Upper lobe of left lung (tissue), 4 donors: ENCODE results near the gene MOSPD2.

Experiments
- POLR2A ChIP-seq, 4 donors: fragments of 450-650 bp; IDR thresholded peaks; one replicate each; pipeline ENCODE4 v1.5.1; 2016 to 2017; ENCODE audit warnings: antibody characterized with exemption in 4 of 4, mild to moderate bottlenecking in 2 of 4
- POLR2AphosphoS5 ChIP-seq, 2 donors: sonication (generic); formaldehyde crosslinking; IDR thresholded peaks; one replicate each; pipeline ENCODE4 v1.5.1; 2017; ENCODE audit warnings: antibody characterized with exemption in 2 of 2
- TF ChIP-seq, protein P1 (sequence below), 6 experiments: fragments of 450-650 bp in 4 of 6; fragments of 200-600 bp in 2 of 6; sonication (generic) in 2 of 6; IDR thresholded peaks; one replicate each; pipeline ENCODE4 v1.5.1; 2016 to 2019; ENCODE audit warnings: antibody characterized with exemption in 6 of 6

DNA sequence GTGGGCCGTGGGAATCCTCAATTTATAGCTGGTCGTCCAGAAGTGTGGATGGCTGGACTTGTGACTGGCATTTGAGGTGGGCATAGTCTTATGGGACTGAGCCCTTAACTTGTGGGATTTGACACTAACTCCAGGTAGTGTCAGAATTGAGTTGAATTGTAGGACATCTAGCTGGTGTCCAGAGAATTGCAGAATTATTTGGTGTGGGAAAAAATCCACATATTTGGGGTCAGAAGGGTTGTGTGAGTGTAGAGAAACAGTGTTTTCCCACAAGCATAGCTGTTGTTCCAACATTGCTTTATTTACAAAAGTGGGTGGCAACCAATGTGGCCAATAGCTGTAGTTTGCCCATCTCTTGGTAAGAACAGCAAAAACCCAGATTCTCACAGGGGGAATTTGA lies 91.3 kb downstream of the MOSPD2 start:
- TF ChIP-seq, protein P1, sequence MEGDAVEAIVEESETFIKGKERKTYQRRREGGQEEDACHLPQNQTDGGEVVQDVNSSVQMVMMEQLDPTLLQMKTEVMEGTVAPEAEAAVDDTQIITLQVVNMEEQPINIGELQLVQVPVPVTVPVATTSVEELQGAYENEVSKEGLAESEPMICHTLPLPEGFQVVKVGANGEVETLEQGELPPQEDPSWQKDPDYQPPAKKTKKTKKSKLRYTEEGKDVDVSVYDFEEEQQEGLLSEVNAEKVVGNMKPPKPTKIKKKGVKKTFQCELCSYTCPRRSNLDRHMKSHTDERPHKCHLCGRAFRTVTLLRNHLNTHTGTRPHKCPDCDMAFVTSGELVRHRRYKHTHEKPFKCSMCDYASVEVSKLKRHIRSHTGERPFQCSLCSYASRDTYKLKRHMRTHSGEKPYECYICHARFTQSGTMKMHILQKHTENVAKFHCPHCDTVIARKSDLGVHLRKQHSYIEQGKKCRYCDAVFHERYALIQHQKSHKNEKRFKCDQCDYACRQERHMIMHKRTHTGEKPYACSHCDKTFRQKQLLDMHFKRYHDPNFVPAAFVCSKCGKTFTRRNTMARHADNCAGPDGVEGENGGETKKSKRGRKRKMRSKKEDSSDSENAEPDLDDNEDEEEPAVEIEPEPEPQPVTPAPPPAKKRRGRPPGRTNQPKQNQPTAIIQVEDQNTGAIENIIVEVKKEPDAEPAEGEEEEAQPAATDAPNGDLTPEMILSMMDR (IDR thresholded peaks at IDR 0.05), result no peak
- TF ChIP-seq POLR2A (IDR thresholded peaks at IDR 0.05) (no peak), POLR2AphosphoS5 (IDR thresholded peaks at IDR 0.05) (no peak)
